K562 (cell line): ENCODE measurements around the gene INPP4B. TPM values are rescaled to one million over a fixed set of nuclear protein-coding genes. Genes with fewer than 3 reads are reported as not detected.

Source experiments
- ATAC-seq: fragments of 200-7000 bp; cut with Tn5 transposase; 3 replicates; pipeline ENCODE4 v1.9.1; 2020; ENCODE audit warnings: moderate library complexity
- BruUV-seq: library from RNA; stranded (reverse); fragments of 400-500 nt; replicated peaks from 2 replicates; lab custom pipeline; 2021; lab: Mats Ljungman, UMichigan
- CTCF ChIA-PET: fragments of 300-600 bp; formaldehyde crosslinking; extraction: SDS; loops from one replicate; lab custom pipeline; 2021; ENCODE audit warnings: low intra/inter-chr PET ratio; lab: Yijun Ruan, JAX
- POLR2A ChIA-PET: fragments of 300-600, 350-650 bp; sonication (Branson Sonifier 250); formaldehyde crosslinking; extraction: SDS; loops from one replicate; lab custom pipeline; 2021; ENCODE audit warnings: antibody characterized with exemption, inconsistent platforms; lab: Yijun Ruan, JAX
- DNase-seq, 4 experiments: peaks; one replicate each; pipeline versions ENCODE4 v3.0.0 to v3.0.0-alpha.2; 2011 to 2018; ENCODE audit warnings: low spot score in 3 of 4, mixed read lengths in 3 of 4; ENCODE audit errors: extremely low read depth in 1 of 4
- FAIRE-seq: peaks from 2 replicates; lab custom pipeline; 2011; peaks lifted over from hg19 to GRCh38; lab: Jason Lieb, UNC
- H2AFZ ChIP-seq: 2 replicates; pipeline ENCODE4 v1.6.0; 2011; ENCODE audit warnings: low read depth, low read length, control low read depth, inconsistent platforms
- H3K27ac ChIP-seq: fragments of 200-600 bp; 3 replicates; pipeline ENCODE4 v1.8.0; 2011; ENCODE audit warnings: low read depth, mild to moderate bottlenecking, control low read depth, inconsistent platforms, low read length, moderate library complexity, mixed read lengths; ENCODE audit errors: extremely low read depth
- H3K27me3 ChIP-seq, 2 experiments: fragments of 300-600 bp in 1 of 2; 2 replicates in 1 of 2; 3 replicates in 1 of 2; pipeline versions ENCODE4 v1.6.0 to v1.8.0; 2011; ENCODE audit warnings: inconsistent platforms in 2 of 2, low read length in 2 of 2, mild to moderate bottlenecking in 1 of 2, mixed read lengths in 1 of 2, moderate library complexity in 1 of 2; ENCODE audit not compliant: control insufficient read depth in 2 of 2, insufficient read depth in 2 of 2
- H3K36me3 ChIP-seq: fragments of 300-600 bp; 3 replicates; pipeline ENCODE4 v1.8.0; 2011; ENCODE audit warnings: mild to moderate bottlenecking, low read length, inconsistent platforms; ENCODE audit not compliant: control insufficient read depth, insufficient read depth
- H3K4me1 ChIP-seq, 2 experiments: fragments of 200-600 bp in 1 of 2; replicated peaks in 1 of 2; 2 replicates in 1 of 2; 3 replicates in 1 of 2; pipeline versions ENCODE4 v1.5.1 to v1.8.0; 2011; ENCODE audit warnings: inconsistent platforms in 2 of 2, low read length in 2 of 2, mild to moderate bottlenecking in 1 of 2, mixed read lengths in 1 of 2, moderate library complexity in 1 of 2; ENCODE audit not compliant: control insufficient read depth in 2 of 2, insufficient read depth in 2 of 2
- H3K4me2 ChIP-seq: 2 replicates; pipeline ENCODE4 v1.6.1; 2011; ENCODE audit warnings: low read length, control low read depth, inconsistent platforms, mixed read lengths; ENCODE audit not compliant: insufficient read depth
- H3K4me3 ChIP-seq: fragments of 200-600 bp; sonication (generic), shearing (Covaris generic); 2 replicates; pipeline ENCODE4 v1.5.1; 2016; ENCODE audit warnings: control low read depth, inconsistent platforms
- H3K79me2 ChIP-seq: fragments of 200-600 bp; 3 replicates; pipeline ENCODE4 v1.8.0; 2011; ENCODE audit warnings: low read length, inconsistent platforms; ENCODE audit not compliant: control insufficient read depth, insufficient read depth
- H3K9ac ChIP-seq, 2 experiments: 2 replicates each; pipeline versions ENCODE4 v1.6.0 to v1.6.1; 2011; ENCODE audit warnings: low read depth in 2 of 2, low read length in 2 of 2, control low read depth in 1 of 2, inconsistent platforms in 1 of 2, mild to moderate bottlenecking in 1 of 2, mixed read lengths in 1 of 2; ENCODE audit not compliant: insufficient read depth in 1 of 2
- H3K9me1 ChIP-seq: one replicate; pipeline ENCODE4 v1.6.0; 2011; ENCODE audit warnings: inconsistent platforms, mild to moderate bottlenecking, low read length, moderate library complexity; ENCODE audit not compliant: control insufficient read depth, insufficient read depth
- H3K9me3 ChIP-seq: replicated peaks from 2 replicates; pipeline ENCODE4 v1.5.1; 2011; ENCODE audit warnings: low read depth, low read length, inconsistent platforms; ENCODE audit not compliant: control insufficient read depth, insufficient read depth
- H4K20me1 ChIP-seq: replicated peaks from 2 replicates; pipeline ENCODE4 v1.6.1; 2011; ENCODE audit warnings: low read length, inconsistent platforms, mixed read lengths; ENCODE audit not compliant: control insufficient read depth, insufficient read depth
- CBFA2T2 ChIP-seq: fragments of 450-650 bp; conservative IDR thresholded peaks from 2 replicates; pipeline ENCODE4 v1.6.1; 2017; ENCODE audit warnings: mild to moderate bottlenecking
- DNMT1 ChIP-seq: fragments of 450-650 bp; IDR thresholded peaks from 2 replicates; pipeline ENCODE4 v1.6.1; 2016; ENCODE audit warnings: antibody characterized with exemption, mild to moderate bottlenecking
- EP300 ChIP-seq: IDR thresholded peaks from 2 replicates; pipeline ENCODE4 v1.6.1; 2012; ENCODE audit warnings: low read length, improper control_type of control experiment
- HCFC1 ChIP-seq: IDR thresholded peaks from 2 replicates; pipeline ENCODE4 v1.6.1; 2012; ENCODE audit warnings: low read depth, low read length, improper control_type of control experiment
- MTA1 ChIP-seq: fragments of 450-650 bp; IDR thresholded peaks from 2 replicates; pipeline ENCODE4 v1.6.1; 2017; ENCODE audit warnings: borderline replicate concordance
- SUPT5H ChIP-seq: fragments of 450-650 bp; IDR thresholded peaks from 2 replicates; pipeline ENCODE4 v1.6.1; 2016
- XRCC4 ChIP-seq: IDR thresholded peaks from one replicate; pipeline ENCODE4 v1.6.1; 2011; ENCODE audit not compliant: insufficient read depth, insufficient read length; ENCODE audit errors: extremely low read depth
- ZNF134 ChIP-seq: fragments of 250-450 bp; sonication (Bioruptor Pico); conservative IDR thresholded peaks from 2 replicates; pipeline ENCODE4 v1.4.0; 2020
- WGBS: fragments of 100-300 bp; shearing (Covaris generic); methylation state at CpG from one replicate; pipeline ENCODE4 v1.1.6; 2016; ENCODE audit warnings: low coverage, mixed read lengths; ENCODE audit not compliant: insufficient coverage; ENCODE audit errors: missing lambda C conversion rate; 5-methylcytosine and 5-hydroxymethylcytosine counted together
- in situ Hi-C: fragments of 300-500 bp; cut with MboI; formaldehyde crosslinking; loops from 4 replicates; pipeline ENCODE4 v1.15.0; 2018; ENCODE audit warnings: inconsistent platforms, mixed read lengths
- intact Hi-C: fragments of 100-400 bp; cut with micrococcal nuclease; formaldehyde crosslinking; loops from 2 replicates; pipeline ENCODE4 v1.14.2; 2022
- polyA plus RNA-seq, 8 experiments: library from polyadenylated mRNA; depleted of rRNA in 4 of 8; stranded (reverse) in 5 of 8; unstranded in 3 of 8; fragments of >200 nt; fragmentation: Nextera tagmentation in 2 of 8; fragmentation: Illumina TruSeq in 1 of 8; extraction: Ambion mirVana in 2 of 8; extraction: Trizol in 1 of 8; gene quantifications; 2 replicates each; pipeline versions ENCODE4 v1.2.1 to v1.2.3, GENCODE V29; 2011 to 2014; ENCODE audit warnings: inconsistent platforms in 1 of 8, missing spikeins in 1 of 8
- total RNA-seq, 7 experiments: library from RNA; depleted of rRNA in 6 of 7; stranded (reverse); fragments of >200 nt in 6 of 7; fragmentation: Illumina TruSeq in 2 of 7; extraction: Trizol in 2 of 7; gene quantifications; 2 replicates each; pipeline versions ENCODE4 v1.2.1 to v1.2.3, GENCODE V29; 2011 to 2021; ENCODE audit warnings: low replicate concordance in 1 of 7
- TF ChIP-seq, protein P1 (sequence below): fragments of 450-650 bp; IDR thresholded peaks from 2 replicates; pipeline ENCODE4 v1.6.1; 2016; ENCODE audit warnings: mild to moderate bottlenecking, moderate library complexity
- TF ChIP-seq, protein P2 (sequence below): fragments of 250-450 bp; sonication (Bioruptor Pico); IDR thresholded peaks from 2 replicates; pipeline ENCODE4 v1.4.0; 2020; ENCODE audit warnings: borderline replicate concordance
- TF ChIP-seq, protein P3 (sequence below), 2 experiments: fragments of 250-450 bp in 1 of 2; fragments of 450-650 bp in 1 of 2; sonication (Bioruptor Pico) in 1 of 2; IDR thresholded peaks; 2 replicates each; pipeline versions ENCODE4 v1.6.1 to v1.8.0; 2016 to 2021; ENCODE audit warnings: mild to moderate bottlenecking in 2 of 2, moderate library complexity in 2 of 2, missing compliant biosample characterization in 1 of 2, missing genetic modification characterization in 1 of 2

INPP4B gene
- total and polyA plus RNA-seq, 9 of the 15 experiments (the other 6 are each of a cell fraction or from before 2014, with no cell fraction given): 0.04 to 0.11 TPM; not detected in 7

DNA sequence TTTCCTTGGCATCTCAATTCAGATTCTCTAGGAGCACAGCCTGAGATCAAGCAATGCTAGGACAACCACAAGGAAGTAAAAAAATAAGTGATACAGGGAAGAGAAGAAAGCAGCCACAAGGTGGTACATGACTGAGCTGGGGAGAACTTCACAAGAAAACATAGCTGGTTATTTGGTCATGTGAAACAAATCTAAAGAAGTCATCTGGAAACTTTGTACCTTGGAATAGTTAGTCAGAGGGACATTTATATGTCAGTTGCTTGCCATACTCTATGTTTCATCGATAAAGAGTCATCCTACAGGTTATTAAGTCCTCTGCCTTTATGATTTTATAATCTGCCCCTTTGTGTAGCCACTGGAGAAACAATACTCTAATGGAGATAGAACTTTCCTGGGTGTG is 634.7 kb downstream of the INPP4B start:
- in situ Hi-C loops: no loop called here
- WGBS: 0% methylated on average over 1 of the region's 1 CpG
- BruUV-seq: no TSS peak
- no peaks in the 10 kb centered on the region for H3K79me2 ChIP-seq
- no peak overlapping the region for H3K27ac ChIP-seq
- CTCF ChIA-PET: no interaction called here
- FAIRE-seq: no peak
- no peak overlapping the region for H3K4me3 ChIP-seq
- H3K9me1 ChIP-seq: no peaks in the 10 kb centered on the region
- H3K27me3 ChIP-seq: no peaks in the 10 kb centered on the region
- POLR2A ChIA-PET: no interaction called here
- no peak overlapping the region for H3K9ac ChIP-seq
- H3K36me3 ChIP-seq: no peaks in the 10 kb centered on the region
- intact Hi-C loops: no loop called here
- H3K9me3 ChIP-seq: no peaks in the 10 kb centered on the region
- DNase-seq: no peak
- no peak overlapping the region for H3K4me2 ChIP-seq
- no peaks in the 10 kb centered on the region for H4K20me1 ChIP-seq
- no peak overlapping the region for H2AFZ ChIP-seq
- ATAC-seq: no peak
- H3K4me1 ChIP-seq: no peaks in the 10 kb centered on the region
- no peak for TF ChIP-seq MTA1
- no peak for TF ChIP-seq SUPT5H
- TF ChIP-seq, protein P1, sequence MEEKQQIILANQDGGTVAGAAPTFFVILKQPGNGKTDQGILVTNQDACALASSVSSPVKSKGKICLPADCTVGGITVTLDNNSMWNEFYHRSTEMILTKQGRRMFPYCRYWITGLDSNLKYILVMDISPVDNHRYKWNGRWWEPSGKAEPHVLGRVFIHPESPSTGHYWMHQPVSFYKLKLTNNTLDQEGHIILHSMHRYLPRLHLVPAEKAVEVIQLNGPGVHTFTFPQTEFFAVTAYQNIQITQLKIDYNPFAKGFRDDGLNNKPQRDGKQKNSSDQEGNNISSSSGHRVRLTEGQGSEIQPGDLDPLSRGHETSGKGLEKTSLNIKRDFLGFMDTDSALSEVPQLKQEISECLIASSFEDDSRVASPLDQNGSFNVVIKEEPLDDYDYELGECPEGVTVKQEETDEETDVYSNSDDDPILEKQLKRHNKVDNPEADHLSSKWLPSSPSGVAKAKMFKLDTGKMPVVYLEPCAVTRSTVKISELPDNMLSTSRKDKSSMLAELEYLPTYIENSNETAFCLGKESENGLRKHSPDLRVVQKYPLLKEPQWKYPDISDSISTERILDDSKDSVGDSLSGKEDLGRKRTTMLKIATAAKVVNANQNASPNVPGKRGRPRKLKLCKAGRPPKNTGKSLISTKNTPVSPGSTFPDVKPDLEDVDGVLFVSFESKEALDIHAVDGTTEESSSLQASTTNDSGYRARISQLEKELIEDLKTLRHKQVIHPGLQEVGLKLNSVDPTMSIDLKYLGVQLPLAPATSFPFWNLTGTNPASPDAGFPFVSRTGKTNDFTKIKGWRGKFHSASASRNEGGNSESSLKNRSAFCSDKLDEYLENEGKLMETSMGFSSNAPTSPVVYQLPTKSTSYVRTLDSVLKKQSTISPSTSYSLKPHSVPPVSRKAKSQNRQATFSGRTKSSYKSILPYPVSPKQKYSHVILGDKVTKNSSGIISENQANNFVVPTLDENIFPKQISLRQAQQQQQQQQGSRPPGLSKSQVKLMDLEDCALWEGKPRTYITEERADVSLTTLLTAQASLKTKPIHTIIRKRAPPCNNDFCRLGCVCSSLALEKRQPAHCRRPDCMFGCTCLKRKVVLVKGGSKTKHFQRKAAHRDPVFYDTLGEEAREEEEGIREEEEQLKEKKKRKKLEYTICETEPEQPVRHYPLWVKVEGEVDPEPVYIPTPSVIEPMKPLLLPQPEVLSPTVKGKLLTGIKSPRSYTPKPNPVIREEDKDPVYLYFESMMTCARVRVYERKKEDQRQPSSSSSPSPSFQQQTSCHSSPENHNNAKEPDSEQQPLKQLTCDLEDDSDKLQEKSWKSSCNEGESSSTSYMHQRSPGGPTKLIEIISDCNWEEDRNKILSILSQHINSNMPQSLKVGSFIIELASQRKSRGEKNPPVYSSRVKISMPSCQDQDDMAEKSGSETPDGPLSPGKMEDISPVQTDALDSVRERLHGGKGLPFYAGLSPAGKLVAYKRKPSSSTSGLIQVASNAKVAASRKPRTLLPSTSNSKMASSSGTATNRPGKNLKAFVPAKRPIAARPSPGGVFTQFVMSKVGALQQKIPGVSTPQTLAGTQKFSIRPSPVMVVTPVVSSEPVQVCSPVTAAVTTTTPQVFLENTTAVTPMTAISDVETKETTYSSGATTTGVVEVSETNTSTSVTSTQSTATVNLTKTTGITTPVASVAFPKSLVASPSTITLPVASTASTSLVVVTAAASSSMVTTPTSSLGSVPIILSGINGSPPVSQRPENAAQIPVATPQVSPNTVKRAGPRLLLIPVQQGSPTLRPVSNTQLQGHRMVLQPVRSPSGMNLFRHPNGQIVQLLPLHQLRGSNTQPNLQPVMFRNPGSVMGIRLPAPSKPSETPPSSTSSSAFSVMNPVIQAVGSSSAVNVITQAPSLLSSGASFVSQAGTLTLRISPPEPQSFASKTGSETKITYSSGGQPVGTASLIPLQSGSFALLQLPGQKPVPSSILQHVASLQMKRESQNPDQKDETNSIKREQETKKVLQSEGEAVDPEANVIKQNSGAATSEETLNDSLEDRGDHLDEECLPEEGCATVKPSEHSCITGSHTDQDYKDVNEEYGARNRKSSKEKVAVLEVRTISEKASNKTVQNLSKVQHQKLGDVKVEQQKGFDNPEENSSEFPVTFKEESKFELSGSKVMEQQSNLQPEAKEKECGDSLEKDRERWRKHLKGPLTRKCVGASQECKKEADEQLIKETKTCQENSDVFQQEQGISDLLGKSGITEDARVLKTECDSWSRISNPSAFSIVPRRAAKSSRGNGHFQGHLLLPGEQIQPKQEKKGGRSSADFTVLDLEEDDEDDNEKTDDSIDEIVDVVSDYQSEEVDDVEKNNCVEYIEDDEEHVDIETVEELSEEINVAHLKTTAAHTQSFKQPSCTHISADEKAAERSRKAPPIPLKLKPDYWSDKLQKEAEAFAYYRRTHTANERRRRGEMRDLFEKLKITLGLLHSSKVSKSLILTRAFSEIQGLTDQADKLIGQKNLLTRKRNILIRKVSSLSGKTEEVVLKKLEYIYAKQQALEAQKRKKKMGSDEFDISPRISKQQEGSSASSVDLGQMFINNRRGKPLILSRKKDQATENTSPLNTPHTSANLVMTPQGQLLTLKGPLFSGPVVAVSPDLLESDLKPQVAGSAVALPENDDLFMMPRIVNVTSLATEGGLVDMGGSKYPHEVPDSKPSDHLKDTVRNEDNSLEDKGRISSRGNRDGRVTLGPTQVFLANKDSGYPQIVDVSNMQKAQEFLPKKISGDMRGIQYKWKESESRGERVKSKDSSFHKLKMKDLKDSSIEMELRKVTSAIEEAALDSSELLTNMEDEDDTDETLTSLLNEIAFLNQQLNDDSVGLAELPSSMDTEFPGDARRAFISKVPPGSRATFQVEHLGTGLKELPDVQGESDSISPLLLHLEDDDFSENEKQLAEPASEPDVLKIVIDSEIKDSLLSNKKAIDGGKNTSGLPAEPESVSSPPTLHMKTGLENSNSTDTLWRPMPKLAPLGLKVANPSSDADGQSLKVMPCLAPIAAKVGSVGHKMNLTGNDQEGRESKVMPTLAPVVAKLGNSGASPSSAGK: no peak
- TF ChIP-seq ZNF134 (CRISPR knock-in tag): no peak
- TF ChIP-seq XRCC4: no peak
- no peak for TF ChIP-seq HCFC1
- TF ChIP-seq, protein P2, sequence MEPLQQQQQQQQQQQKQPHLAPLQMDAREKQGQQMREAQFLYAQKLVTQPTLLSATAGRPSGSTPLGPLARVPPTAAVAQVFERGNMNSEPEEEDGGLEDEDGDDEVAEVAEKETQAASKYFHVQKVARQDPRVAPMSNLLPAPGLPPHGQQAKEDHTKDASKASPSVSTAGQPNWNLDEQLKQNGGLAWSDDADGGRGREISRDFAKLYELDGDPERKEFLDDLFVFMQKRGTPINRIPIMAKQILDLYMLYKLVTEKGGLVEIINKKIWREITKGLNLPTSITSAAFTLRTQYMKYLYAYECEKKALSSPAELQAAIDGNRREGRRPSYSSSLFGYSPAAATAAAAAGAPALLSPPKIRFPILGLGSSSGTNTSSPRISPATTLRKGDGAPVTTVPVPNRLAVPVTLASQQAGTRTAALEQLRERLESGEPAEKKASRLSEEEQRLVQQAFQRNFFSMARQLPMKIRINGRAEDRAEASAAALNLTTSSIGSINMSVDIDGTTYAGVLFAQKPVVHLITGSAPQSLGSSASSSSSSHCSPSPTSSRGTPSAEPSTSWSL (CRISPR knock-in tag): no peak
- TF ChIP-seq EP300: no peak
- TF ChIP-seq DNMT1: no peak
- no peak for TF ChIP-seq CBFA2T2
- TF ChIP-seq, protein P3, sequence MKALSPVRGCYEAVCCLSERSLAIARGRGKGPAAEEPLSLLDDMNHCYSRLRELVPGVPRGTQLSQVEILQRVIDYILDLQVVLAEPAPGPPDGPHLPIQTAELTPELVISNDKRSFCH (CRISPR knock-in tag; IDR thresholded peaks at IDR 0.05): no peak
- TF ChIP-seq, protein P3 (tag; IDR thresholded peaks at IDR 0.05): no peak
